GM12892 (cell line): ENCODE results near the gene TFEB. TPM values are rescaled to one million over a fixed set of nuclear protein-coding genes. Genes with fewer than 3 reads are reported as not detected.
A peak's percentile ranks its signal among the peaks of the same experiment; 100 is the strongest.

Experiments
- DNase-seq: peaks from one replicate; pipeline ENCODE4 v3.0.0; 2011; ENCODE audit not compliant: insufficient read length
- FAIRE-seq: peaks from 2 replicates; lab custom pipeline; 2011; peaks lifted over from hg19 to GRCh38; lab: Jason Lieb, UNC
- POLR2A ChIP-seq: IDR thresholded peaks from 2 replicates; pipeline ENCODE4 v1.6.1; 2011; ENCODE audit warnings: low read depth, low read length, control low read depth
- POLR2AphosphoS5 ChIP-seq: IDR thresholded peaks from 2 replicates; pipeline ENCODE4 v1.6.1; 2011; ENCODE audit warnings: low read depth, low read length, control low read depth
- TAF1 ChIP-seq: IDR thresholded peaks from 2 replicates; pipeline ENCODE4 v1.6.1; 2011; ENCODE audit warnings: low read depth, mild to moderate bottlenecking, control low read depth, low read length, borderline replicate concordance
- polyA plus RNA-seq: library from polyadenylated mRNA; unstranded; fragments of >200 nt; gene quantifications from one replicate; pipeline ENCODE4 v1.2.1, GENCODE V29; 2012; ENCODE audit warnings: missing spikeins, inconsistent platforms; ENCODE audit not compliant: missing spikeins

Gene TFEB
- 55.3 TPM for polyA plus RNA-seq

DNA sequence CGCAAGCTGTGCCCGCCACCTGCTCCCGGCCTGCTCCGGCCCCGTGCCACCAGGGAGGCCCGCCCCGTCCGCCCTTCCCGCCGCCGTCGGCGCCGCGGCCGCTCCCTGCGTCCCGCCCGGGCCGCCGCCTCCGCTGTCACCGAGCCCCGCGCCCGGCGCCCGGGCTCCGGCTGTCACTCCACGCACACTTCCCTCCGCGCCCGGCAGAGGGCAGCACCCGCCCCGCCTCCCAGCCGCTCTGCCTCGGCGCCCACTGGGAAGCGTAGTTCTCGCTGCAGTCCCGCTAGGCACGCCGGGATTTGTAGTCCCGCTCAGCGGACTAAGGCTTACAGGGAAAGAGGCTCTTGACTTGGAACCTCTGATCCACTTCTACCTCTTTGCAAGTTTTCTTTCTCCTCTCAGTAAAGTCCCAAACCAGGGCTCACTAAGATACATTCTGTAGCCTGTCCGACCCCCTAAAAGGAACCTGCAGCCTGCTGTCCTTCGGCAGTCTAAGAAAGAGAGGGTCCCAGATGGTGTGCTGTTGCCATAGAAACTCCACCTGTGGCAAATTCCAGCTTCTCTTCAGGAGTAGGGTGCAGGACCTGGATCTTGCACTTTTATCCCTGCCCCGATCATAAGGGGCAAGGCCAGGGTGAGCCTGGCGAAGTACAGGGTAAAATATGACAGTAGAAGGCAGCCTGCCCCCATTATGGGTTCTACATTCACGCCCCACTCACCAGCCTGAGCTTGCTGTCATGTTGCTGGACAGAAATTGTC is at the start of gene TFEB:
Gene TFEB, minus strand, starts transcription at position 182 of the 759 bp plus-strand sequence. CDS start 44,395 bp downstream, outside the sequence.
- 0 out of 2 replicates have a peak, but pooled peaks have one; percentile 13 for TF ChIP-seq POLR2A
- TF ChIP-seq TAF1 = no peak
- FAIRE-seq (peak; percentile 98), DNase-seq (peak; percentile 94)

DNA sequence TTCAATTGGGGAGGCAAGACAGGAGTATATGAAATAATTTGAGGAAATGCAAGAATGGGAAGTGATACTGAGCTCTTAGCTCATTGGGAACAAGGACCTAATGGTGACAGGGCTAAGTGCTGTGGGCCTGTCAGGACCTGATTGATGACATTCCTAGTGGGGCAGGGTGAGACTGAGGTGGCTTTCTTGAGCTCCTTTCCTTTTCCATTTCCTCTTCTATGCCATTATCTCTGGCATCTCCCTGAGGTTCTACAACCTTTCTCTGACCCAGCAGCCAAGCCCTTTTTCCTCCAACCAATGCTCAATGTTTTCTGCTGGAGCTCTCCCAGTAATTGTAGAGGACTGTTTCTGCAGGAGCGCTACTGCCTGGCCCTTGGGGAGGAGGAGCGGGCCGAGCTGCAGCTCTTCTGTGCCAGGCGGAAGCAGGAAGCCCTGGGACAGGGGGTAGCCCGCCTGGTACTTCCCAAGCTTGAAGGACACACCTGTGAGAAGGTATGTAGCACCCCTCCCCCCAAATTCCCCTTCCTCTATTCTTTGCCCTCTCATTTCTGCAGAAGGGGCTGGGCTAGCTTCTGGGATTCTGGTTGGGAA is 49.3 kb upstream of the TFEB start:
- TF ChIP-seq POLR2AphosphoS5 (no peak), POLR2A (no peak), TAF1 (no peak)
- DNase-seq (no peak), FAIRE-seq (no peak)

DNA sequence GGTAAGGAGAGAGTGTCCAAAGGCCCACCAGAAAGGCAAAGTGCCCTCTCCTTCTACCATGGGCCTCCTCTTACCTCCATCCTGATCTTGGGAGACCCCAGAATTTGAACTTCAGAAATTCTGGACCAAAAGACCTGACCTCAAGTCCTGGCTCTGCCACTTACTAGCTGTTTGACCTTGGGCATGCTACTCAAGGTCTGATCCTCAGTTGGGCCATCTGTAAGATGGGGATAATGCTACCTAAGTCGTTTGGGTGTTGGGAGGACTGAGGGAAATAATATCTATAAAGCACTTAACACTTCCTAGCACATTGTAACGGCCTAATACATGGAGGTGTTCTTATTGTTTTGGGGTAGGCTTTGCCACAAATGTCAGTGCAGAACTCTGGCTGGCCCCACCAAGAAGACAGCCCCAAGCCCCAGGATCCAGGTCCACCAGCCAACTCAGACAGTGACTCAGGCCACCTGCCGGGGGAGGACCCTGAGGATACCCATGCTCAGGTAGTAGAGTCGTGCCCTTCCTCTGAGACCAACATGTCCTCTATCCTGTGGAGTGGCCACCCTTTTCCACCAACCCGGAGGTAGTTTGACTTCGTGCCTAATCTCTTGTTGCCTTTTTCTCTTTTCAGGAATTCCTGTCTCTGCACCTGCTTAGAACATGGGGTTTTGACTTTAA is 47.8 kb upstream of the TFEB start:
- TF ChIP-seq POLR2A = no peak
- TF ChIP-seq TAF1 = no peak
- TF ChIP-seq POLR2AphosphoS5 = no peak
- FAIRE-seq (no peak), DNase-seq (no peak)

DNA sequence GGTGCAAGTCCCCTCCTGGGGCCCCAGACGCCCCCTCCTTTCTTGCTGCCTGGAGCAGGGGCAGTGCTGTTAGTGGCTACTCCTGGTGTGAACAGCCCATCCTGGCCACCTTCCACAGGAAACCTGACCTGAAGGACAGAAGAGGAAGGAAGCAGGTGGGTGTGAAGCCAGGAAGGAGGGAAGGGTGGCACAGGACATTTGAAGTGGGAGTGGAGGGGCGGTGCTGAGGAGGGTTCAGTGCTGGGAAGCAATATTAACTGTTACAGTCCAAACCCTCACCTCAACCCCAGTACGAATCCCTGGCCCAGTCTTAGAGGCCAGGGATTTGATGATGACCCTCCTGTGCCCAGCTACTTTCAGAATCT is 45.9 kb upstream of the TFEB start:
- no peak for TF ChIP-seq TAF1
- TF ChIP-seq POLR2AphosphoS5 = no peak
- TF ChIP-seq POLR2A = no peak
- no peak for DNase-seq
- FAIRE-seq = no peak

DNA sequence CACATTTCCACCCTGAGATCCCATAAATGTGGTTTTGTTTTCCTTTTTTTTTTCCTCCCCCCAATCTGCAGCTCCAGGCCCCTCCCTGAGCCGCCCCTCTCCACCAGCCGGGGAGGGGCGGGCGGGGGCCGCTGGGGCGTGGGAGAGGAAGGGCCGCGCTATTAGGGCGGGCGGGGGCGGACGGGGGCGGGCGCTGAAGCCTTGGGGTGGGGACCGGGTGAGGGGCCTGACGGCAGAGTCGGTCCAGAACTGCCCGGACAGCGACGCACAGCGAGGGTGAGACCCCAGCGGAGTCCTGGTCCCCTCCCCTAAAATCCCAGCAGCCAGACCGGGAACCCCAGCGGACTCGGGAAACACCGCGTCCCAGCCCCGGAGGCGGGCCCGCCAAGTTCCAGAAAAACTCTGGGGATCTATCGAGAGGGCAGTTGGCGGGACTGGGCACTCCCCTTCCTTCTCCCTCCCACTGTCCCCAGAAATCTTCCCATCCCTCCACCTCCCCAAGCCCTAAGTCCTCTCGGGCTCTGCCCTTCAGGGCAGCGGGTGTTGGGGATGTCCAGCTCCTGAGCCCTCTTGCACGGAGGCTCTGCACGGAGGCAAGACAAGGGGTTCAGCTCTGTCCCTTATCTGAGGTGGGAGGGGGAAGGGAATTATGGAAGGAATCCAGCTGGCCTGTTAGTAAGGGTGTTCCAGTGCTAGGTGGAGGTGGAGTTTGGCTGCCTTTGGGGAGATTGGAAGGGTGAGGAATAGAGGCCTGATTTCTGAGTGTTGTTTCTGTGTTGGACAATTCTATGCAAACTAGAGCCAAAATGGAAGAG is 45.4 kb upstream of the TFEB start, which contains the start of gene PRICKLE4:
Gene PRICKLE4, plus strand, starts transcription at position 232 of the 815 bp plus-strand sequence. CDS start 2,692 bp downstream, outside the sequence.
- no peak for FAIRE-seq
- TF ChIP-seq POLR2A (no peak), TAF1 (no peak), POLR2AphosphoS5 (no peak)
- DNase-seq = no peak

DNA sequence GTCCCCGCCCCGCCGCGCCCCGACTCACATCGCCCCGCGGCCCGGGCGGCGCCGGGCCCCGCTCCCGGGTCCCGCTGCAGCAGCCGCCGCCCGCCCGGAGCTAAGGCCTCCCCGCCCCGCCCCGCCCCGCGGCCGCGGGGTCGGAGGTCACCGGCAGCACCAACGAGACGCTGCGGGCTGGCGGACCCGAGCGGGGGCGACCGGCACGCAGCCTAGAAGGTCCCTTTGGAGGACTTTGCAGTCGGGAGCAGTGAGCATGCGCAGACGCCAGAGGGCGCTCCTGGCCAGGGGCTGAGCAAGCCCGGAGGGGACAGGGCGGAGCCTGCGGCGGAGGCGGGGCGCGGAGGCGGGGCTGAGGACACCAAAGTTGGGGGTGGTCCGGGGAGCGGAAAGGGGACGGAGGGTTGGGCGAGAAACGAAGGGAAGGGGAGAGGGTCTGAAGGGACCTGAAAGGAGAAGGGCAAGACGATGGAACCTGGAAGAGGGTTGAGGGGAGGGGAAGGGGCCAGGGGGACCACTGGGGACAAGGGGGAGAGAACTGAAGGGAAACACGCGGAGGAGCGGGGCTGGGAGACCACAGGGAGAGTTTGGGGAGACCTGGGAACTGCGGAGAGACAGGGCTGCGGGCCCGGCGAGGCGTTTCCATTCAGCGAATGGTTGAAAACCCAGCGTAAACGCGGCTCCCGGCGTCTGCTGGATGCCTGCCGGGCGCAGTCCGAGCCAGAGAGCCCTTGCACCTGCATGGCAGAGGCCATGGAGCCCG is 44.6 kb upstream of the TFEB start, which contains the start of gene FRS3:
Gene FRS3, minus strand, starts transcription at position 113 of the 763 bp plus-strand sequence. CDS start 2,913 bp downstream, outside the sequence.
- TF ChIP-seq TAF1 (no peak), POLR2AphosphoS5 (no peak), POLR2A (no peak)
- DNase-seq = peak; percentile 98
- FAIRE-seq = peak; percentile 96

DNA sequence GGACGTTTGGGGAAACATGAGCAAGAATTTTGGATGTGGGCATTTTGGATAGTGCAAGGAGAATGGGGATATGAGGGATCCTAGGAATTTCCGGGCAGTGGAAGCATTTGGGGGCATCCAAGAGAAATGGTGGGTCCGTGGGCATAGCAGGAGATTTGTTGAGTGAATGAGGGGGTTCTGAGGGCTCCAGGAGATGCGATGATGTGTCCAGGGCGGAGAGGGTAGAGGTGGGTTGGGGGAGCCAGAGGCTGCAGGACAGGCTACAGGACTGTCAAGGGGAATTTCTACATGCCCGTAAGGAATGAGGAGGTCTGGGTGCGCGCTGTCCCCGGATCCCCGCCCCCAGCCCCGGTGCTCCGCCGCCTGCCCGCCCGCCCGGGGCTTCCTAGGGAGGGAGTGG is 43.9 kb upstream of the TFEB start:
- FAIRE-seq = no peak
- no peak for DNase-seq
- TF ChIP-seq TAF1 = no peak
- no peak for TF ChIP-seq POLR2AphosphoS5
- TF ChIP-seq POLR2A = no peak

DNA sequence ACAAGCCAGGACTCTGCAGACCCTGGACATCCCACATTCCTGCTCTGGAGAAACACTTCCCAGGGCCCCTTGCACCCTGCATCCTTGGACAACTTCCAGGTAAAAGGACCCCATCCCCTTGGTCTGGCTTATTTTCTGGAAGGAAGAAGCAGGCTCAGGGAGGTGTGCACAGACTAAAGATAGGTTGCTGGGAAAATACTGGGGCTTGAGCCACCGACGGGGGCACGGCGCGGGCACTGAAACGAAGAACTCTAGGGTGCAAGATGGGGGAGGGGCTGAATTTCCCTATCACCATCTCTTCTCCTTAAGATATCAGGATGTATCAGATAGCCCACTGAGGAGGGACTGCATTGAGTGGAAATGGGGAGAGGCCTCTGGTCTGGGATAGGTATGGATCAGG is 43.5 kb upstream of the TFEB start:
- FAIRE-seq (no peak), DNase-seq (no peak)
- TF ChIP-seq POLR2A = no peak
- no peak for TF ChIP-seq POLR2AphosphoS5
- no peak for TF ChIP-seq TAF1

DNA sequence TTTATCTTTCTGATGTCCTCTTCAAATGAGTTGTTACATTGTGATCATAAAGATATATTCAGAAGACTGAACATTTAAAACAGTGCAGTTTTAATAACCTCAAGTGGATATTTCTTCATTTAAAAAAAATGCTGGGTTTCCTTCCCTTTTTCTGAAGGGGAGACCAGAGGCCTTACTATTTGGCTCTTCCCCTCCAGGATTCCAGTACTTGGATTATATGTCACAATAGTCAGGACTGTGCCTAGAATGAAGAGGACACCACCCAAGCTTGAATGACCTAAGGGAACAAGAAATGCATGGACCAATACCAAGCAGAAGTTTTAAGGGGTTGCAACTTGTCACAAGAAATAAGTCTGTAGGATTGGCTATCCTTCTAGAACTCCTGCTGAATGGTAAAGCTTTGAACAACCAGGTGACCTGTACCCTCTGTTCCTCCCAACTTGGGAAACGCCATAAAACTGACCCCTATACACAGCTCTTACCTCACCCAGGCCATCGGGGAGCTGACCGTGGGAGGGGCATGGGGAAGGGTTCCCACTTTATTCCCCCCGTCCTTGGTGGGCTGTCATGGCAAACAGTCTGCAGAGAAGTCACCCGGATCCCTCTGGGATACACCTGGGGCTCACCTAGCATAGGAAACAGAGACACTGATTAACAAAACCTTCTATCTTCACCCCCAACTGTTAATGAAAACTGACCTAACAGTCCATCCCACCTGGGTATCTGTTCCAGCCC is 42.3 kb upstream of the TFEB start:
- no peak for DNase-seq
- FAIRE-seq = no peak
- TF ChIP-seq POLR2A = no peak
- no peak for TF ChIP-seq TAF1
- no peak for TF ChIP-seq POLR2AphosphoS5

DNA sequence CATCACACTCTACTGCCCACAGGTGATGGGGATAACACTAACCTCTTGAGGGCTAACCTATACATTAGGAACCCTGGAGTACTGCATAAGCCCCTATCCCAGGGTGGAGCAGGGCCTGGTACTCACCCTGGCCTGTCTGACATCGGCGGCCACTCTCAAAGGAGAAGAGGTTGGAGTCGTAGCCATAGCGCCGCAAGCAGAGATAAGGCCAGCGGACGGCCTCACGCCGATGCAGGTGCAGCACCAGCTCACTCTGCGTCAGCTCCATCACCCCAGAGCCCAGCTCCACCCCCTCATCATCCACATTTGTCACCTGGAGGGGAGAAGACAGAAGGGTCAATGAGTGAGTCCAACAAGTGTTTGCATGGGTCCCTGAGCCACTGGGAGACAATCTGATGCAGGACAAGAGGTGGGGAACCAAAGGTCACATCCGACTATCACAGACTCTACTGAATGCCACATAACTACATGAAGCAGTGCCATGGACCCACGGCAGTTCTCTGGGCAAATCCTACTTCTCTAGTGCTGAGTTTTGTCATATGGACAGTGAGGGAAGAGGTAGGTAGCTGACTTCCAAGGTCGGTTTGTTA is 40.0 kb upstream of the TFEB start:
- FAIRE-seq = no peak

More for the DNA sequence above, 40.0 kb upstream of the TFEB start:
- DNase-seq = no peak
- TF ChIP-seq POLR2AphosphoS5 (no peak), TAF1 (no peak), POLR2A (no peak)
